Panc1 (cell line): ENCODE data around the gene PF4V1. TPM values are rescaled to one million over a fixed set of nuclear protein-coding genes. Genes with fewer than 3 reads are reported as not detected.

ENCODE experiments used
- ATAC-seq: fragments of 200-7000 bp; cut with Tn5 transposase; 2 replicates; pipeline ENCODE4 v1.9.1; 2020; ENCODE audit warnings: mild to moderate bottlenecking, moderate library complexity
- BruUV-seq: library from RNA; stranded (reverse); fragments of 400-500 nt; replicated peaks from 2 replicates; lab custom pipeline; 2021; lab: Mats Ljungman, UMichigan
- CTCF ChIA-PET: fragments of 300-600 bp; sonication (Branson Sonifier 250); formaldehyde crosslinking; loops from one replicate; lab custom pipeline; 2022; ENCODE audit warnings: antibody characterized with exemption; lab: Charles Lee
- POLR2A ChIA-PET: fragments of 300-600 bp; sonication (Branson Sonifier 250); formaldehyde crosslinking; loops from one replicate; lab custom pipeline; 2022; ENCODE audit warnings: antibody characterized with exemption; lab: Charles Lee
- DNase-seq: peaks from one replicate; pipeline ENCODE4 v3.0.0-alpha.2; 2010; ENCODE audit warnings: low read depth, low spot score
- H3K27ac ChIP-seq: 2 replicates; pipeline ENCODE4 v1.5.1; 2011; ENCODE audit warnings: mild to moderate bottlenecking, low read length, inconsistent platforms
- H3K27me3 ChIP-seq: fragments of 200-500 bp; sonication (Bioruptor generic); 2 replicates; pipeline ENCODE4 v1.6.0; 2014; ENCODE audit warnings: low read length, inconsistent platforms; ENCODE audit not compliant: control insufficient read depth, insufficient read depth
- H3K36me3 ChIP-seq: fragments of 200-500 bp; sonication (Bioruptor generic); 2 replicates; pipeline ENCODE4 v1.5.1; 2014; ENCODE audit warnings: inconsistent platforms, mild to moderate bottlenecking, low read length, moderate library complexity; ENCODE audit not compliant: control insufficient read depth, insufficient read depth
- H3K4me1 ChIP-seq: 2 replicates; pipeline ENCODE4 v1.5.1; 2011; ENCODE audit warnings: inconsistent platforms, mild to moderate bottlenecking, low read length, moderate library complexity; ENCODE audit not compliant: control insufficient read depth, insufficient read depth
- H3K4me3 ChIP-seq, 2 experiments: 2 replicates each; pipeline ENCODE4 v1.5.1; 2011 to 2012; ENCODE audit warnings: low read depth in 2 of 2, low read length in 2 of 2, mild to moderate bottlenecking in 2 of 2, inconsistent platforms in 1 of 2, moderate library complexity in 1 of 2
- H3K9me3 ChIP-seq: fragments of 200-500 bp; sonication (Bioruptor generic); 2 replicates; pipeline ENCODE4 v1.5.1; 2014; ENCODE audit warnings: low read depth, mild to moderate bottlenecking, inconsistent platforms, low read length, moderate library complexity; ENCODE audit not compliant: control insufficient read depth, insufficient read depth
- CTCF ChIP-seq: fragments of 450-650 bp; IDR thresholded peaks from 2 replicates; pipeline ENCODE4 v1.5.1; 2017; ENCODE audit warnings: mild to moderate bottlenecking
- POLR2AphosphoS5 ChIP-seq: IDR thresholded peaks from 2 replicates; pipeline ENCODE4 v1.6.1; 2012; ENCODE audit warnings: mild to moderate bottlenecking, low read depth, low read length, moderate library complexity
- REST ChIP-seq, 2 experiments: IDR thresholded peaks; 2 replicates each; pipeline ENCODE4 v1.6.1; 2011 to 2012; ENCODE audit warnings: low read depth in 2 of 2, control low read depth in 1 of 2, low read length in 1 of 2, mild to moderate bottlenecking in 1 of 2, moderate library complexity in 1 of 2; ENCODE audit not compliant: insufficient read depth in 1 of 2
- SIN3A ChIP-seq: IDR thresholded peaks from 2 replicates; pipeline ENCODE4 v1.6.1; 2012; ENCODE audit warnings: low read depth, mild to moderate bottlenecking, low read length, moderate library complexity, borderline replicate concordance; ENCODE audit not compliant: insufficient read depth
- TCF7L2 ChIP-seq: IDR thresholded peaks from 2 replicates; pipeline ENCODE4 v1.6.1; 2011; ENCODE audit warnings: mild to moderate bottlenecking, low read depth, low read length, inconsistent platforms
- in situ Hi-C: cut with HindIII; loops from 2 replicates; pipeline ENCODE4 v1.10.0; 2016; ENCODE audit warnings: low sequenced_read_pairs, low pct_unique_long_range_greater_than_20kb
- intact Hi-C: fragments of 100-400 bp; cut with micrococcal nuclease; formaldehyde crosslinking; loops from one replicate; pipeline ENCODE4 v1.10.0; 2022; ENCODE audit not compliant: unreplicated experiment
- total RNA-seq: library from RNA; stranded (reverse); gene quantifications from one replicate; pipeline ENCODE4 v1.2.1, GENCODE V29; 2021; ENCODE audit not compliant: unreplicated experiment

The PF4V1 gene
- total RNA-seq, 1 experiment from 2014 or later = 0.51 TPM

GRCh38 chr4:73860917-73861316, 7.8 kb downstream of the PF4V1 start:
- ChIA-PET POLR2A (no interaction called here), CTCF (no interaction called here)
- no peaks in the 10 kb centered on the region for H3K4me1 ChIP-seq
- no peak overlapping the region for H3K4me3 ChIP-seq
- intact Hi-C loops = no loop called here
- H3K27me3 ChIP-seq = no peaks in the 10 kb centered on the region
- BruUV-seq = no TSS peak
- H3K36me3 ChIP-seq = no peaks in the 10 kb centered on the region
- DNase-seq (no peak), ATAC-seq (no peak)
- TF ChIP-seq POLR2AphosphoS5 (no peak), REST (IDR thresholded peaks at IDR 0.05; ENCODE audit: insufficient read depth in 1 of 2, low read depth in 2 of 2, low read length in 1 of 2) (no peak), TCF7L2 (no peak), CTCF (no peak), SIN3A (no peak)
- H3K9me3 ChIP-seq = no peaks in the 10 kb centered on the region
- no peak overlapping the region for H3K27ac ChIP-seq
- in situ Hi-C loops = no loop called here

- H3K36me3 ChIP-seq = no peaks in the 10 kb centered on the region
- intact Hi-C loops (no loop called here), in situ Hi-C loops (no loop called here)
- DNase-seq = no peak
- no peak overlapping the region for H3K27ac ChIP-seq
- H3K4me1 ChIP-seq = no peaks in the 10 kb centered on the region; the same call in 1 of the 2 replicates
- no peaks in the 10 kb centered on the region for H3K9me3 ChIP-seq
- no peaks in the 10 kb centered on the region for H3K27me3 ChIP-seq
- no peak for TF ChIP-seq TCF7L2
- no peak for TF ChIP-seq REST (IDR thresholded peaks at IDR 0.05; ENCODE audit: insufficient read depth in 1 of 2, low read depth in 2 of 2, low read length in 1 of 2)
- no peak for TF ChIP-seq SIN3A
- no peak for TF ChIP-seq CTCF
- TF ChIP-seq POLR2AphosphoS5 = no peak
- CTCF ChIA-PET = no interaction called here
- no peak overlapping the region for H3K4me3 ChIP-seq
- no TSS peak for BruUV-seq
- no peak for ATAC-seq
- POLR2A ChIA-PET = interaction anchor here (0.5 kb wide), 1 partner anchor 20 kb away, joined by 3 read pairs; no protein-coding TSS in a partner anchor
Observed at GRCh38 chr4:73862322-73862721, 9.2 kb downstream of the PF4V1 start.
